ENCODE data around the gene PLCXD3.
"Not testable (repeated sequence)": the region's sequence is repeated elsewhere in the genome, so short reads cannot be mapped to it uniquely, and the experiment has no call there.

The PLCXD3 gene

GRCh38 chr5:41339339-41339738 lies 171.1 kb downstream of the PLCXD3 start:
- DNase-seq = no peak

GRCh38 chr5:41338136-41338675 lies 172.2 kb downstream of the PLCXD3 start:
- DNase-seq = no peak

GRCh38 chr5:41337724-41338123 lies 172.7 kb downstream of the PLCXD3 start:
- no peak for DNase-seq

GRCh38 chr5:41337216-41337615 lies 173.2 kb downstream of the PLCXD3 start:
- DNase-seq = no peak

DNA sequence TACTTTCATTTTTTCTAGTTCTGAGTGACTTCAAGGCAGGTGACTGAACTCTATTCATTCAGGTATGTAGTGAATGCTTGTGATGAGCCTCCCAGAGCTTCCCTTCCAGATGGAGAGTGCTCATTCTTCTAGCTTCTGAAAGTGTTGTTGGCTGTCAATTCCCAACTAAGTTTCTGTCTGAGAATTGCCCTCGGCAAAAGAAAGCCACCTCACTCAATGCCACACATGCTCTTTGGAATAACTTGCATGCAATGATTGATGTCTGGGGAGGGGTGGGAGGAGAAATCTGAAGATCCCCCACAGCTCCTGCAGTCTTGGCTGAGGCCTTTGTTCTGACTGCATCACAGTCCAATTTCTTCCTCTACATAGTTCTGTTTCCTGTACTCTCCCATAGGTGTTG lies 173.9 kb downstream of the PLCXD3 start:
- no peak for DNase-seq

GRCh38 chr5:41335596-41336181 lies 174.7 kb downstream of the PLCXD3 start:
- no peak for DNase-seq

DNA sequence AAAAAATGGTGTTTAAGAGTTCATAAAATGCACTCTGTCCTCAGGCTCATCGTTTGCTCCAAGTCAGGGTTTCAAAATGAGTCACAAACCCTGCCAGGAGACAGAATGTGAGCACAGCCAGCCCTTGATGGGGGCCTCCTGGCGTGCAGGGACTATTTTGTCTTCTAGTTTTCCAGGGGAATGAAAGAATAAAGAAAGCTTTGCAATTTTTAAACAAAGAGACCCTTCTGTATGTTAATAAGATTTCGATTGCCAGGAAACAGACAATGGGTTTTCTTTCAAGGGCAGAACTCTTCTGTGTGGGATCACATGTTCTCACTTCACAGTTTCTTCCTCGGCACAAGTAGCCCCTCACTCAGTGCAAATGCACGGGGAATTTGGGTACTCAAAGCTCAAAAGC lies 175.6 kb downstream of the PLCXD3 start:
- DNase-seq = no peak

GRCh38 chr5:41334221-41334620 lies 176.2 kb downstream of the PLCXD3 start:
- no peak for DNase-seq

DNA sequence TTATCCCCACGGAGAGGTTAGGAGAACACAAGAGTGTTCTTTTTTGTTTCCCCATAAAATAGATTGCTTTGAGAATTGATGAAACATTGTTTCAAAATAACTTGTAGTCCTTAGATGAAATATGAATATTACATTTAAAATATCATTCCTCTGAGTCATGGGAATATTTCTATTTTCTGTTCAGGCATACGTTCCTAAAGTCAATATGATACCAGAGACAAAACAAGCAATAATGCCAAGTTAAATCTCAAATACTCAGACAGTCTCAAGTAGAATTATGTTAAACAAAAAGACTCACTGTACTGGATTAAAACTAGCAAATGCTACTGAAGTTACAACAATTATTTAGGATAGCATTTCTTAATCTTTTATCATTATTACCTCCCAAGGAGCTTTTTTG lies 185.3 kb downstream of the PLCXD3 start:
- DNase-seq = no peak

DNA sequence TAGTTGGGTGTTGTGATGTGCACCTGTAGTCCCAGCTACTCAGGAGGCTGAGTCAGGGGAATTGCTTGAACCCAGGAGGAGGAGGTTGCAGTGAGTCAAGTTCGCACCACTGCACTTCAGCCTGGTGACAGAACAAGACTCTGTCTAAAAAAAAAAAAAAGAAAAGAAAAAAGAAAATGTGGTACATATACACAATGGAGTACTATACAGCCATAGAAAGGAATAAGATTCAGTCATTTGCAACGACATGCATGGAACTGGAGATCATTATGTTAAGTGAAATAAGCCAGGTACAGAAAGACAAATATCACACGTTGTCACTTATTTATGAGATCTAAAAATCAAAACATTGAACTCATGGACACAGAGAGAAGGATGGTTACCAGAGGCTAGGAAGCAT lies 187.6 kb downstream of the PLCXD3 start:
- DNase-seq = not testable (repeated sequence)

DNA sequence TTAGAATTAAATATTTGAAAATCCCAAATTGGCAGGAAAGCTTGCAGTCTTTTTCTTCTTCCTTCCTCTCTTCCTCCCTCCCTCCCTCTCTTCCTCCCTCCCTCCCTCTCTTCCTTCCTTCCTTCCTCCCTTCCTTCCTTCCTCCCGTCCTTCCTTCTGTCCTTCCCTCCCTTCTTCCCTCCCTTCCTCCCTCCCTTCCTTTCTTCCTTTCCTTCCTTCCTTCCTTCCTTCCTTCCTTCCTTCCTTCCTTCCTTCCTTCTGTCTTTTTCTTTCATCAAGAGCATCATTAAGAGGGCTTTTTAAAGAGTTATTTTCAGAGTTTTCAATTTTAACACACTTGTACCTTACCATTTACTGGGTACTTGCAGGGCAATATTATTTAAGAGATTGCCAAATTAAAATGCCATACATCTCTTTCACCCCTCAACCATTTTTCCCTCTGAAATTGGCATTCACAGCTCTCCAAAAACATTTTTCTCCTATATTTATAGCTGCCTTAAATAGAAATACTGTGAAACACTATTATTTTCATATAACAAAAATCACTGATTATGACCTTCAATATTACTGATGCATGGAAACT lies 197.8 kb downstream of the PLCXD3 start:
- DNase-seq = no peak

- no peak for DNase-seq
Observed at GRCh38 chr5:41312066-41312465, 198.3 kb downstream of the PLCXD3 start.

DNA sequence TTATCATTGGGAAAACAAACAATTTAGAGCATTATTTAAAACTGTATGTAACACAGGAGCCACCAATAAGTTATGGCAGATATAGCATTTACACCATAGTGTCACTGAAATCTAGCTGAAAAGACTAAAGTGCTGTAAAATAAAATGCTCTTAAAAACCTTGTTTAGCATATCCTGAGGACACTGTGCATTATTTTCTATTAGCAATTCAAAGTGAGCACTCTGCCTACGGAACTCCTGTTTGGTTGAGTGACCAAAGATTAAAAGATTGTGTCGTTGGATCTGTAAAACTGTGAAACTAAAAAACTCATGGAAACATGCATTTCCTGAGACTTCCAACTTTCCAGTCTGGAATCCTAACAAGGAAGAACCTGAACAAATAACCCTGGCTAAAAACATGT lies 201.1 kb downstream of the PLCXD3 start:
- no peak for DNase-seq

DNA sequence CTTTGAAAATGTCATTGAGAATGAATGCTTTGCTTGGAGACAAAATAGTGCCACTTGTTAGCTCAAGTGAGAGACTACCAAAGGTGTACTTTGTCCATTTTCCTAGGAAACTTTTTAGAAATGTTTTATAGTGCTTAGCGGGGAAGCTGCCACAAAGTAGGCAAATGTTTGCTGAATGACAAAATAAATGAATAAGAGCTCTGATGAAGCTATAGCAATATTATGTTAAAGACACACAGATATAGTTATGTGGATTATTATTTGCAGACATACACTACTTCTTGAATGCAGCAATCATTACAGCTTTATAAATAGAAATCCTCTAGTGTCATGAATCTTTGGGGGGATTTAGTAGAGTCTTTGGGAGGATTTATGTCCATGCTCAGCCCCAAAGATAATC lies 204.4 kb downstream of the PLCXD3 start:
- no peak for DNase-seq

- DNase-seq = no peak
Observed at GRCh38 chr5:41305056-41305455, 205.3 kb downstream of the PLCXD3 start.

GRCh38 chr5:41296066-41296465 lies 214.3 kb downstream of the PLCXD3 start:
- no peak for DNase-seq

GRCh38 chr5:41291323-41291722 lies 219.1 kb downstream of the PLCXD3 start:
- no peak for DNase-seq

- no peak for DNase-seq
Observed at GRCh38 chr5:41290810-41291209, 219.6 kb downstream of the PLCXD3 start.

DNA sequence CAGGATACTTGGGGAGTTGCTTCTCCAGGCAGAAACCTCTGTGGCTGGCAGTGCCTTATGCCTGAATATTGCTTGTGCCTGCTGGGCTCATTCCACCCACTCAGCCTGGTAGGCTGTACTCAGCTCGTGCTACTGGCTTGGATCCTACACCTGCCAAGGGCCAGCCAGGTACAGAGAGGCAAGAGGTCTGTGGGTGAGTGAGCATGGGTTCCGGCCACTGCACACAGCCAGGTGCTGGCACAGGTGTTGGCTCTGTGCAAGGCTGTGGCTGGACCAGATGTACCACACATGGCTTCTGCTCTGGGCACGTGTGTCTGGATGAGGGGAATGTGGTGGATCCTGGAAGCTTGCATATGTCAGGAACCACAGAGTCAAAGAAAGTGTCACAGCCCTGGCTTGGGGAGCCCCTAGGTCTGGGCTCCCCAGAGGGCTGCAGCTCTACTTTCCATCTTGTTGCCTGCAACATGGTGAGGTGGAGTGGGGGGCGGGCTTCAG lies 220.4 kb downstream of the PLCXD3 start:
- no peak for DNase-seq

DNA sequence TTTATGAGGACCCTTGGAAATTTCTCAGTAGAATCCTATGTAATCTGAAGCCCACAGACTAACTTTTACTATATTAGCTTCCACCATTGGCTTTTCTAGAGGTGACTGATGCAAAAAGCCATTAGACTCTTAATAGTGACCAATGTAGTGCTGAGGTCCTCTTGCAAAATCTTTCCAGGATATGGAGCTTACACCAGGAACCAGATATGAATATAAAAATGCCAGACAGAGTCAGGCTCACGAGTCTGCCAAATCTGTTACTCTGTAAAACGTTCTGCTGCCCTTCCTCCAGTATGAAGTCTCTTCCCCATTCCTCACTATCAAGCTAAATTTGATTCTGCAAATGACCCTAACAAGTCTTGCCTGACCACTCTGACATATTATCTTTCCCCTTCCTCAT lies 223.7 kb downstream of the PLCXD3 start:
- no peak for DNase-seq

GRCh38 chr5:41286165-41286564 lies 224.2 kb downstream of the PLCXD3 start:
- no peak for DNase-seq

DNA sequence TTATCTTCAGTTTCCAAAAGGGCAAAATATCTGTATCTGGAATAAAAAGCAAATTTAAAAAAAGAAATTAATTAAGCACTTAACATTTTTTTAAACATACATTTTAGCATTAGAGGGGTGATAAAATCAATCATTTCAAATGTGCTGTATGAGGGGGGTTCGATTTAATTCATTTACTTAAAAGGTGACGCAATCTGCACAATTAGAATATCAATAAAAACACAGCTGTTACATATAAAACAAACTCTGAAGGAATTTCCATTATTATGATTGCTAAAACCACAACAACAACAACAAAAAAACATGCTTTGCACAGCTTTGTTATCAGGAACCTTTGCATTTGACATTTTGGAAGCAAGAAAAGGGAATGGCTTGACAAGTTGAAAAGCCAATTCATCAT lies 225.5 kb downstream of the PLCXD3 start:
- no peak for DNase-seq

GRCh38 chr5:41281215-41281810 lies 229.1 kb downstream of the PLCXD3 start:
- no peak for DNase-seq

- DNase-seq = no peak
Observed at GRCh38 chr5:41279040-41279439, 231.4 kb downstream of the PLCXD3 start.
